ENCODE data around the gene COPE. TPM values are rescaled to one million over a fixed set of nuclear protein-coding genes. Genes with fewer than 3 reads are reported as not detected.

The COPE gene
- total and polyA plus RNA-seq, 2 of the 8 experiments (the other 6 are each of a cell fraction or from before 2014, with no cell fraction given), result 178 to 356 TPM

DNA sequence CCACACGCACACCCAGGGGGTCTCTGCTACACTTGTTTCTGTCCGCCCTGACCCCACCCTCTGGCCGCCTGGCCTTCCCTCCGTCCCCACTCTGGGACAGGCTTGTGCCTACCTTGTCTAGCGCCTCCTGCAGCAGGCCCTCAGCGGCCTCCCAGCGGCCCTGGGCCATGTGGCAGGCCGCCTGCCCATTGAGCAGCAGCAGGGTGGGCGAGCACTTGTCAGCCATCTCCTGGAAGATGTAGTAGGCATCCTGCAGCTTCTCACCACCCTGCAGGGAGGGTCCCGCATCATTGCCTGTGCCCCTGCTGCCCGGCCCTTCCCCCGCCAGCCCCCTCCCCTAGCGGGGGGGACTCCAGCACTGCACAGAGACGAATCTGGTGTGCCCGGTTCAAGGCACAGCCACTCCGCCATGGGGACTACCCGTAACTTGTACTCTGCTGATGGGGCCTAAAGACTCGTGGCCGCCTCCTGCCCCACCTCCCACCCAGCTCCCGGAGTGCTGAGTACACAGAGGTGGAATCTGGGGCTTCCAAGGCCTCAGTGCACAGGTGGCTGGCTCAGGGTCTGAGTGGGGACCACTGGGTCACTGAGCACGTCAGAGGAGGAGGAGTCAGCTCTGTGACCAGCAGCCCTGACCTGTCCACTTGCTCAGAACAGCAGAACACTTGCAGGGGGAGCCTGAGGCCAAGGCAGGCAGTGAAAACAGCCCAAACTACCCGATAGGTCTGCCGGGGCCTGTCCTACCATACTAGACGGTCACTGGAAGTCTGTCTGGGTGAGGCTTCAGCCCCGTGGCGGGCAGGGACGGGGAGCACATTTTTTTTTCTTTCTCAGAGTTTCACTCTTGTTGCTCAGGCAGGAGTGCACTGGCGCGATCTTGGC is 15.8 kb downstream of the COPE start:
- Histone ChIP-seq H3K27me3 (replicated peaks in 1 of 4; ENCODE audit: control insufficient read depth in 3 of 4, extremely low read depth in 1 of 4, insufficient read depth in 3 of 4, low read length in 3 of 4) (no peaks in the 10 kb centered on the region), H2BK120ac (replicated peaks; ENCODE audit: low read depth, low read length) (no peak overlapping the region), H3K56ac (replicated peaks; ENCODE audit: insufficient read length, low read depth, low read length) (no peak overlapping the region), H3K9ac (replicated peaks in 1 of 4; ENCODE audit: extremely low read depth in 1 of 4, low read depth in 3 of 4, low read length in 3 of 4) (no peak overlapping the region), H4K5ac (ENCODE audit: insufficient read length, low read depth, low read length) (no peak overlapping the region), H3K23me2 (ENCODE audit: low read depth, low read length) (no peaks in the 10 kb centered on the region), H4K20me1 (replicated peaks in 1 of 2; ENCODE audit: control insufficient read depth in 1 of 2, insufficient read depth in 2 of 2, low read length in 2 of 2) (peaks cover 1 to 15% of the 10 kb centered on the region in 2 experiments), H3K79me1 (ENCODE audit: low read depth, low read length) (no peaks in the 10 kb centered on the region), H2BK20ac (ENCODE audit: low read length) (no peak overlapping the region), H4K91ac (replicated peaks; ENCODE audit: insufficient read length, low read length) (no peak overlapping the region), H3K79me2 (ENCODE audit: control insufficient read depth in 1 of 2, insufficient read depth in 2 of 2, low read length in 2 of 2) (no peaks in the 10 kb centered on the region), H3K23ac (ENCODE audit: insufficient read length) (no peak overlapping the region), H3K9me3 (ENCODE audit: insufficient read depth in 2 of 2, low read depth in 1 of 2, low read length in 1 of 2) (no peaks in the 10 kb centered on the region), H3K36me3 (ENCODE audit: control insufficient read depth in 2 of 4, insufficient read depth in 4 of 4, low read length in 3 of 4) (peaks cover 0 to 19% (median 5%) of the 10 kb centered on the region in 4 experiments; a peak in 4 of 8 replicates), H3K4me2 (ENCODE audit: insufficient read depth in 1 of 2, low read depth in 2 of 2, low read length in 2 of 2) (no peak overlapping the region), H3K14ac (ENCODE audit: insufficient read length) (no peak overlapping the region), H4K8ac (ENCODE audit: extremely low read depth, insufficient read depth, low read length) (no peak overlapping the region), H3K4me3 (ENCODE audit: extremely low read depth in 1 of 4, insufficient read depth in 2 of 4, low read depth in 3 of 4, low read length in 4 of 4) (no peak overlapping the region), H2BK15ac (ENCODE audit: low read length) (no peak overlapping the region), H3K4me1 (replicated peaks in 1 of 4; ENCODE audit: control insufficient read depth in 3 of 4, insufficient read depth in 4 of 4, low read length in 3 of 4) (peaks cover 0 to 4% (median 0%) of the 10 kb centered on the region in 4 experiments; a peak in 1 of 7 replicates), H3K18ac (ENCODE audit: extremely low read depth, low read length) (no peak overlapping the region), H3K27ac (ENCODE audit: low read depth, low read length) (no peak overlapping the region), H2BK5ac (ENCODE audit: low read depth, low read length) (no peak overlapping the region; the same call in 1 of the 2 replicates), H2AK5ac (ENCODE audit: low read depth, low read length) (no peak overlapping the region), H2AFZ (ENCODE audit: low read length) (no peak overlapping the region), H3K4ac (replicated peaks; ENCODE audit: insufficient read length, low read depth, low read length) (no peak overlapping the region), H2BK12ac (ENCODE audit: low read depth, low read length) (no peak overlapping the region)
- TF ChIP-seq CHD1 (IDR thresholded peaks at IDR 0.05; ENCODE audit: low read depth, low read length) (no peak), CTCF (IDR thresholded peaks at IDR 0.05; ENCODE audit: control extremely low read depth in 1 of 3, insufficient read depth in 1 of 3, low read depth in 1 of 3, low read length in 3 of 3) (peak in 2 of 3 experiments; percentile 16 to 18; a peak in 2 of 4 replicates)
- TF ChIP-seq, protein P1, sequence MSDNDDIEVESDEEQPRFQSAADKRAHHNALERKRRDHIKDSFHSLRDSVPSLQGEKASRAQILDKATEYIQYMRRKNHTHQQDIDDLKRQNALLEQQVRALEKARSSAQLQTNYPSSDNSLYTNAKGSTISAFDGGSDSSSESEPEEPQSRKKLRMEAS (IDR thresholded peaks at IDR 0.05), result peak; percentile 29; the same call in 1 of the 2 replicates
- ChIA-PET CTCF (ENCODE audit: partially characterized antibody) (interaction anchor here (0.9 to 7.8 kb wide), 6 partner anchors 10 to 452 kb away, joined by 3 to 34 read pairs (median 4); partner anchors contain the start of genes COPE and DDX49), POLR2A (ENCODE audit: partially characterized antibody) (interaction anchor here (0.6 to 4.5 kb wide), 4 partner anchors 10 to 101 kb away, joined by 3 to 21 read pairs (median 3); partner anchors contain the start of genes COPE and DDX49)
- FAIRE-seq, result no peak
- WGBS, 2 experiments (ENCODE audit: extremely low coverage in 1 of 2, insufficient coverage in 1 of 2, insufficient read length in 1 of 2, insufficient replicate concordance in 2 of 2, low coverage in 1 of 2, low lambda C conversion rate in 2 of 2, missing lambda C conversion rate in 1 of 2), result 92% methylated on average over 29 of the region's 29 CpGs; no CpG with 5 or more reads in 1 of the 2 experiments
- no peak for DNase-seq (ENCODE audit: low read depth in 1 of 2, low spot score in 2 of 2)
